WTC11 (cell line): ENCODE measurements around the gene MACROD2. TPM values are rescaled to one million over a fixed set of nuclear protein-coding genes. Genes with fewer than 3 reads are reported as not detected.
"Not testable (repeated sequence)": the region's sequence is repeated elsewhere in the genome, so short reads cannot be mapped to it uniquely, and the experiment has no call there.

Experiments used
- ATAC-seq: fragments of 200-7000 bp; cut with Tn5 transposase; 2 replicates; pipeline ENCODE4 v1.10.0; 2021; ENCODE audit warnings: mild to moderate bottlenecking, moderate library complexity
- CTCF ChIA-PET: fragments of 300-600 bp; sonication (Branson Sonifier 250); formaldehyde crosslinking; loops from one replicate; lab custom pipeline; 2021; ENCODE audit warnings: antibody characterized with exemption; lab: Charles Lee
- POLR2A ChIA-PET: fragments of 350-600 bp; sonication (Branson Sonifier 250); formaldehyde crosslinking; loops from one replicate; lab custom pipeline; 2021; ENCODE audit warnings: antibody characterized with exemption; lab: Charles Lee
- DNase-seq: peaks from one replicate; pipeline ENCODE4 v3.0.0; 2021; ENCODE audit warnings: low spot score
- H3K27ac Mint-ChIP-seq: 2 replicates; pipeline ENCODE4 v1.8.0; 2021; ENCODE audit warnings: mixed read lengths
- H3K27me3 Mint-ChIP-seq: 2 replicates; pipeline ENCODE4 v1.8.0; 2021; ENCODE audit warnings: low read depth, mild to moderate bottlenecking, moderate library complexity, mixed read lengths
- H3K36me3 Mint-ChIP-seq: 2 replicates; pipeline ENCODE4 v1.8.0; 2021; ENCODE audit warnings: mixed read lengths
- H3K4me1 Mint-ChIP-seq: 2 replicates; pipeline ENCODE4 v1.8.0; 2022; ENCODE audit warnings: mixed read lengths
- H3K4me3 Mint-ChIP-seq: 2 replicates; pipeline ENCODE4 v1.8.0; 2021; ENCODE audit warnings: mild to moderate bottlenecking, moderate library complexity, mixed read lengths
- H3K9me3 Mint-ChIP-seq: 2 replicates; pipeline ENCODE4 v1.8.0; 2021; ENCODE audit warnings: mixed read lengths
- AR ChIP-seq: fragments of 250-450 bp; sonication (Bioruptor Pico); IDR thresholded peaks from 2 replicates; pipeline ENCODE4 v1.9.0; 2021; ENCODE audit warnings: mild to moderate bottlenecking
- ATF1 ChIP-seq: sonication (generic); formaldehyde crosslinking; IDR thresholded peaks from 2 replicates; pipeline ENCODE4 v1.8.1; 2023; ENCODE audit warnings: mild to moderate bottlenecking, moderate library complexity, missing genetic modification reagents
- EMX1 ChIP-seq: fragments of 250-450 bp; sonication (Bioruptor Pico); IDR thresholded peaks from 2 replicates; pipeline ENCODE4 v1.8.0; 2021; ENCODE audit warnings: mild to moderate bottlenecking
- ERG ChIP-seq: fragments of 250-450 bp; sonication (Bioruptor Pico); IDR thresholded peaks from 2 replicates; pipeline ENCODE4 v1.8.0; 2021; ENCODE audit warnings: mild to moderate bottlenecking
- FOXP4 ChIP-seq: sonication (generic); formaldehyde crosslinking; IDR thresholded peaks from 2 replicates; pipeline ENCODE4 v1.8.0; 2022; ENCODE audit warnings: mild to moderate bottlenecking, missing genetic modification reagents
- HMGA2 ChIP-seq: fragments of 250-450 bp; sonication (Bioruptor Pico); IDR thresholded peaks from 2 replicates; pipeline ENCODE4 v1.4.0; 2021; ENCODE audit warnings: mild to moderate bottlenecking, moderate library complexity
- MAX ChIP-seq: sonication (generic); formaldehyde crosslinking; IDR thresholded peaks from 2 replicates; pipeline ENCODE4 v1.8.0; 2022; ENCODE audit warnings: mild to moderate bottlenecking, missing genetic modification reagents
- NFATC4 ChIP-seq: fragments of 250-450 bp; sonication (Bioruptor Pico); IDR thresholded peaks from 2 replicates; pipeline ENCODE4 v1.9.0; 2021; ENCODE audit warnings: mild to moderate bottlenecking
- NR1H2 ChIP-seq: sonication (generic); formaldehyde crosslinking; IDR thresholded peaks from 2 replicates; pipeline ENCODE4 v1.9.0; 2021; ENCODE audit warnings: mild to moderate bottlenecking, moderate library complexity, missing genetic modification reagents
- OVOL2 ChIP-seq: fragments of 250-450 bp; sonication (Bioruptor Pico); IDR thresholded peaks from 2 replicates; pipeline ENCODE4 v1.9.0; 2021; ENCODE audit warnings: mild to moderate bottlenecking, borderline replicate concordance
- RELA ChIP-seq: sonication (generic); formaldehyde crosslinking; IDR thresholded peaks from 2 replicates; pipeline ENCODE4 v1.8.1; 2022; ENCODE audit warnings: missing genetic modification reagents, mild to moderate bottlenecking, borderline replicate concordance
- STAT6 ChIP-seq: sonication (generic); formaldehyde crosslinking; conservative IDR thresholded peaks from 2 replicates; pipeline ENCODE4 v1.8.1; 2023; ENCODE audit warnings: mild to moderate bottlenecking, low read depth, missing genetic modification reagents, moderate library complexity
- TEAD1 ChIP-seq: sonication (generic); formaldehyde crosslinking; IDR thresholded peaks from 2 replicates; pipeline ENCODE4 v1.8.0; 2022; ENCODE audit warnings: mild to moderate bottlenecking, missing genetic modification reagents
- ZNF138 ChIP-seq: sonication (generic); formaldehyde crosslinking; conservative IDR thresholded peaks from 2 replicates; pipeline ENCODE4 v1.8.1; 2022; ENCODE audit warnings: mild to moderate bottlenecking, moderate library complexity, missing genetic modification reagents
- ZNF219 ChIP-seq: sonication (generic); formaldehyde crosslinking; IDR thresholded peaks from 2 replicates; pipeline ENCODE4 v1.8.0; 2023; ENCODE audit warnings: missing genetic modification reagents, mild to moderate bottlenecking, borderline replicate concordance
- ZNF232 ChIP-seq: sonication (generic); formaldehyde crosslinking; IDR thresholded peaks from 2 replicates; pipeline ENCODE4 v1.8.0; 2022; ENCODE audit warnings: mild to moderate bottlenecking, missing genetic modification reagents
- ZNF396 ChIP-seq: fragments of 250-450 bp; sonication (Bioruptor Pico); IDR thresholded peaks from 2 replicates; pipeline ENCODE4 v1.8.0; 2021; ENCODE audit warnings: mild to moderate bottlenecking, moderate library complexity, borderline replicate concordance
- ZNF423 ChIP-seq: fragments of 250-450 bp; sonication (Bioruptor Pico); IDR thresholded peaks from 2 replicates; pipeline ENCODE4 v2.1.2; 2022; ENCODE audit warnings: mild to moderate bottlenecking, moderate library complexity
- total RNA-seq: library from RNA; stranded (reverse); gene quantifications from 3 replicates; pipeline ENCODE4 v1.2.3, GENCODE V29; 2021

MACROD2 gene
- total RNA-seq, 1 experiment from 2014 or later: 4.1 TPM

- H3K27ac Mint-ChIP-seq: no peak overlapping the region
- H3K4me3 Mint-ChIP-seq: no peak overlapping the region
- DNase-seq (no peak), ATAC-seq (no peak)
- H3K27me3 Mint-ChIP-seq: no peaks in the 10 kb centered on the region
- no peaks in the 10 kb centered on the region for H3K36me3 Mint-ChIP-seq
- TF ChIP-seq MAX (CRISPR knock-in tag): no peak
- no peak for TF ChIP-seq AR (CRISPR knock-in tag)
- no peak for TF ChIP-seq TEAD1 (CRISPR knock-in tag)
- no peak for TF ChIP-seq OVOL2 (CRISPR knock-in tag)
- TF ChIP-seq NFATC4 (CRISPR knock-in tag): no peak
- TF ChIP-seq ZNF219 (CRISPR knock-in tag): no peak
- CTCF ChIA-PET: no interaction called here
- peaks cover 5% of the 10 kb centered on the region; the same call in 1 of the 2 replicates for H3K9me3 Mint-ChIP-seq
- H3K4me1 Mint-ChIP-seq: no peaks in the 10 kb centered on the region
- POLR2A ChIA-PET: no interaction called here
These were observed 1533.2 kb downstream of the MACROD2 start for GRCh38 chr20:15528391-15529111.

GRCh38 chr20:15535863-15536262, 1540.5 kb downstream of the MACROD2 start:
- DNase-seq: no peak
- Mint-ChIP-seq H3K27ac (no peak overlapping the region), H3K27me3 (no peaks in the 10 kb centered on the region), H3K4me3 (no peak overlapping the region), H3K4me1 (no peaks in the 10 kb centered on the region), H3K36me3 (no peaks in the 10 kb centered on the region), H3K9me3 (no peaks in the 10 kb centered on the region)
- POLR2A ChIA-PET: no interaction called here
- TF ChIP-seq ZNF396 (no peak), HMGA2 (CRISPR knock-in tag) (no peak), ERG (CRISPR knock-in tag) (no peak), ZNF423 (CRISPR knock-in tag) (no peak), STAT6 (CRISPR knock-in tag) (no peak), FOXP4 (CRISPR knock-in tag) (no peak), ATF1 (CRISPR knock-in tag) (no peak), NR1H2 (CRISPR knock-in tag) (no peak), ZNF232 (no peak), ZNF138 (CRISPR knock-in tag) (no peak), EMX1 (CRISPR knock-in tag) (no peak), RELA (CRISPR knock-in tag) (no peak)
- no peak for ATAC-seq
- CTCF ChIA-PET: no interaction called here

GRCh38 chr20:15537200-15537599, 1541.9 kb downstream of the MACROD2 start:
- H3K36me3 Mint-ChIP-seq, H3K9me3 Mint-ChIP-seq, DNase-seq, H3K4me1 Mint-ChIP-seq, H3K27ac Mint-ChIP-seq, H3K27me3 Mint-ChIP-seq, CTCF ChIA-PET, POLR2A ChIA-PET, ATAC-seq, H3K4me3 Mint-ChIP-seq: not testable (repeated sequence)
